Measurements from ENCODE around the gene RPL7A. TPM values are rescaled to one million over a fixed set of nuclear protein-coding genes. Genes with fewer than 3 reads are reported as not detected.
"Not testable (repeated sequence)": the region's sequence is repeated elsewhere in the genome, so short reads cannot be mapped to it uniquely, and the experiment has no call there.

RPL7A gene
- total and polyA plus RNA-seq, 12 donors = 859 to 3,182 (median 927) TPM

DNA sequence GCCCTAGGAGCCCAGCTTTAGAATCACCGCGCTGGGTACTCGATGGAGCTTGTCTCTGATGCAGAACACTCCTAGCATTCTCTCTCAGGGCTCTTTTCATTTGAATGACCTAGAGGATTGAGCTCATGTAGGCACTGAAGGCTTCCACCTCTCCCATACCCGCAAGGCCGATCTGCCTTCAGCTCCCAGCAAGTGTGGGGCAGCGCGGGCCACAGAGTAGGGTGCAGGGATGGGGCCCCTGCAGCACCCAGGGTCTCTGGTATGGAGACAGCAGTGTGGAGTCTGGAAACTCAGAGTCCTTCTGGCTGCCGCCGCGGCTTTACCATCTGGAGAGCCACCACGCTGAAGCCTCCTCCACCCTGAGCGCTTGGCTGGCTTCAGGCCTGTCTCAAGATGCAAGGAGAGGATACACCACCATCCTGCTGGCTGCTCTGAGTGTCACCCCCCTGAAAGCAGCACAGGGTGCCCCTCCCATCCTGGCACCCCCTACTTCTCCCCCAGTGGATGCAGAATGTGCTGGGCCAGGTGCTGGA, 41.1 kb downstream of the RPL7A start:
- no peaks in the 10 kb centered on the region for H3K4me1 ChIP-seq
- 94 to 96% methylated on average over 12 of the region's 12 CpGs for WGBS, 2 donors
- intact Hi-C loops (cut with DNase I) = no loop called here
- no peak for TF ChIP-seq CTCF (IDR thresholded peaks at IDR 0.05)
- ATAC-seq (no peak), DNase-seq (no peak)
- H3K36me3 ChIP-seq = no peaks in the 10 kb centered on the region
- H3K27ac ChIP-seq = no peak overlapping the region
- no peak overlapping the region for H3K4me3 ChIP-seq
- no peaks in the 10 kb centered on the region for H3K9me3 ChIP-seq
- peaks cover 0 to 15% (median 6%) of the 10 kb centered on the region in 7 donors for H3K27me3 ChIP-seq

GRCh38 chr9:133389562-133389961, 41.5 kb downstream of the RPL7A start:
- ATAC-seq (no peak), DNase-seq (no peak)
- no peak overlapping the region for H3K4me3 ChIP-seq
- TF ChIP-seq CTCF (IDR thresholded peaks at IDR 0.05) = no peak
- no peaks in the 10 kb centered on the region for H3K9me3 ChIP-seq
- H3K27ac ChIP-seq = no peak overlapping the region
- 86 to 90% methylated on average over 13 of the region's 13 CpGs for WGBS, 2 donors
- H3K27me3 ChIP-seq = peaks cover 0 to 20% (median 7%) of the 10 kb centered on the region in 7 donors
- no peaks in the 10 kb centered on the region for H3K4me1 ChIP-seq
- H3K36me3 ChIP-seq = no peaks in the 10 kb centered on the region
- intact Hi-C loops (cut with DNase I) = no loop called here

DNA sequence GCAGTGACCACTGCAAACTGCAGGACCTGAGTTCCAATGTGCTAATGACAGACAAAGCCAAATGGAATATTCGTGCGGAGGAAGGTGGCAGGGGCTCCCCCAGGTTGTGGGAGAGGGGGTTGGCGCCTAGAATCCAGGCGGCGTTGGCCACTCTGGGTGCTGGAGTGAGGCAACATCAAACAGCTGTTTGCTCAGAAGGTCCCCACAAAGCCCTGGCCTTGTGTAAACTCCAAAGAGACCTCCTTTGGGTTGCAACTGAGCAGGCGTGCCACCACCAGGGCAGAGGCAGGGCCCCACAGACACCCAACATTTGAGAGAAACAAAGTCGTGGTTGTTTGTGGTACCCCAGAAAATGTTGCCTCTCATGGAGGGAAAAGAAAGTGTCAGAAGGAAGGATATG, 42.7 kb downstream of the RPL7A start:
- WGBS, 2 donors = 83 to 88% methylated on average over 7 of the region's 7 CpGs
- no peaks in the 10 kb centered on the region for H3K36me3 ChIP-seq
- no peak overlapping the region for H3K4me3 ChIP-seq
- no peaks in the 10 kb centered on the region for H3K4me1 ChIP-seq
- TF ChIP-seq CTCF (IDR thresholded peaks at IDR 0.05) = no peak
- peaks cover 0 to 25% (median 7%) of the 10 kb centered on the region in 7 donors for H3K27me3 ChIP-seq
- ATAC-seq (no peak), DNase-seq (no peak)
- no peak overlapping the region for H3K27ac ChIP-seq
- no peaks in the 10 kb centered on the region for H3K9me3 ChIP-seq
- intact Hi-C loops (cut with DNase I) = no loop called here

DNA sequence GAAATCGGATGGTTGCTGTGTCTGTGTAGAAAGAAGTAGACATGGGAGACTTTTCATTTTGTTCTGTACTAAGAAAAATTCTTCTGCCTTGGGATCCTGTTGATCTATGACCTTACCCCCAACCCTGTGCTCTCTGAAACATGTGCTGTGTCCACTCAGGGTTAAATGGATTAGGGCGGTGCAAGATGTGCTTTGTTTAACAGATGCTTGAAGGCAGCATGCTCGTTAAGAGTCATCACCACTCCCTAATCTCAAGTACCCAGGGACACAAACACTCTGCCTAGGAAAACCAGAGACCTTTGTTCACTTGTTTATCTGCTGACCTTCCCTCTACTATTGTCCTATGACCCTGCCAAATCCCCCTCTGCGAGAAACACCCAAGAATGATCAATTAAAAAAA, 43.4 kb downstream of the RPL7A start:
- WGBS, 2 donors = 43 to 62% methylated on average over 2 to 3 of the region's 4 CpGs
- ATAC-seq; H3K9me3 ChIP-seq; H3K27ac ChIP-seq; H3K4me1 ChIP-seq; H3K36me3 ChIP-seq; DNase-seq; H3K4me3 ChIP-seq; intact Hi-C loops (cut with DNase I): not testable (repeated sequence)
- peaks cover 0 to 31% (median 7%) of the 10 kb centered on the region in 7 donors for H3K27me3 ChIP-seq

- H3K36me3 ChIP-seq; intact Hi-C loops (cut with DNase I); H3K4me1 ChIP-seq; H3K27ac ChIP-seq; ATAC-seq; DNase-seq; H3K9me3 ChIP-seq; H3K4me3 ChIP-seq: not testable (repeated sequence)
- H3K27me3 ChIP-seq = peaks cover 0 to 36% (median 7%) of the 10 kb centered on the region in 7 donors
- 93 to 97% methylated on average over 3 of the region's 3 CpGs for WGBS, 2 donors
Observed at GRCh38 chr9:133392308-133392707, 44.3 kb downstream of the RPL7A start.
